K562 (cell line): Measurements from ENCODE around the gene CORO2A. TPM values are rescaled to one million over a fixed set of nuclear protein-coding genes. Genes with fewer than 3 reads are reported as not detected.

Experiments
- ATAC-seq: fragments of 200-7000 bp; cut with Tn5 transposase; 3 replicates; pipeline ENCODE4 v1.9.1; 2020; ENCODE audit warnings: moderate library complexity
- BruUV-seq: library from RNA; stranded (reverse); fragments of 400-500 nt; replicated peaks from 2 replicates; lab custom pipeline; 2021; lab: Mats Ljungman, UMichigan
- CTCF ChIA-PET: fragments of 300-600 bp; formaldehyde crosslinking; extraction: SDS; loops from one replicate; lab custom pipeline; 2021; ENCODE audit warnings: low intra/inter-chr PET ratio; lab: Yijun Ruan, JAX
- POLR2A ChIA-PET: fragments of 300-600, 350-650 bp; sonication (Branson Sonifier 250); formaldehyde crosslinking; extraction: SDS; loops from one replicate; lab custom pipeline; 2021; ENCODE audit warnings: antibody characterized with exemption, inconsistent platforms; lab: Yijun Ruan, JAX
- DNase-seq, 4 experiments: peaks; one replicate each; pipeline versions ENCODE4 v3.0.0 to v3.0.0-alpha.2; 2011 to 2018; ENCODE audit warnings: low spot score in 3 of 4, mixed read lengths in 3 of 4; ENCODE audit errors: extremely low read depth in 1 of 4
- FAIRE-seq: peaks from 2 replicates; lab custom pipeline; 2011; peaks lifted over from hg19 to GRCh38; lab: Jason Lieb, UNC
- H2AFZ ChIP-seq: 2 replicates; pipeline ENCODE4 v1.6.0; 2011; ENCODE audit warnings: low read depth, low read length, control low read depth, inconsistent platforms
- H3K27ac ChIP-seq: fragments of 200-600 bp; 3 replicates; pipeline ENCODE4 v1.8.0; 2011; ENCODE audit warnings: low read depth, mild to moderate bottlenecking, control low read depth, inconsistent platforms, low read length, moderate library complexity, mixed read lengths; ENCODE audit errors: extremely low read depth
- H3K27me3 ChIP-seq, 2 experiments: fragments of 300-600 bp in 1 of 2; 2 replicates in 1 of 2; 3 replicates in 1 of 2; pipeline versions ENCODE4 v1.6.0 to v1.8.0; 2011; ENCODE audit warnings: inconsistent platforms in 2 of 2, low read length in 2 of 2, mild to moderate bottlenecking in 1 of 2, mixed read lengths in 1 of 2, moderate library complexity in 1 of 2; ENCODE audit not compliant: control insufficient read depth in 2 of 2, insufficient read depth in 2 of 2
- H3K36me3 ChIP-seq: fragments of 300-600 bp; 3 replicates; pipeline ENCODE4 v1.8.0; 2011; ENCODE audit warnings: mild to moderate bottlenecking, low read length, inconsistent platforms; ENCODE audit not compliant: control insufficient read depth, insufficient read depth
- H3K4me1 ChIP-seq, 2 experiments: fragments of 200-600 bp in 1 of 2; replicated peaks in 1 of 2; 2 replicates in 1 of 2; 3 replicates in 1 of 2; pipeline versions ENCODE4 v1.5.1 to v1.8.0; 2011; ENCODE audit warnings: inconsistent platforms in 2 of 2, low read length in 2 of 2, mild to moderate bottlenecking in 1 of 2, mixed read lengths in 1 of 2, moderate library complexity in 1 of 2; ENCODE audit not compliant: control insufficient read depth in 2 of 2, insufficient read depth in 2 of 2
- H3K4me2 ChIP-seq: 2 replicates; pipeline ENCODE4 v1.6.1; 2011; ENCODE audit warnings: low read length, control low read depth, inconsistent platforms, mixed read lengths; ENCODE audit not compliant: insufficient read depth
- H3K4me3 ChIP-seq: fragments of 200-600 bp; sonication (generic), shearing (Covaris generic); 2 replicates; pipeline ENCODE4 v1.5.1; 2016; ENCODE audit warnings: control low read depth, inconsistent platforms
- H3K79me2 ChIP-seq: fragments of 200-600 bp; 3 replicates; pipeline ENCODE4 v1.8.0; 2011; ENCODE audit warnings: low read length, inconsistent platforms; ENCODE audit not compliant: control insufficient read depth, insufficient read depth
- H3K9ac ChIP-seq, 2 experiments: 2 replicates each; pipeline versions ENCODE4 v1.6.0 to v1.6.1; 2011; ENCODE audit warnings: low read depth in 2 of 2, low read length in 2 of 2, control low read depth in 1 of 2, inconsistent platforms in 1 of 2, mild to moderate bottlenecking in 1 of 2, mixed read lengths in 1 of 2; ENCODE audit not compliant: insufficient read depth in 1 of 2
- H3K9me1 ChIP-seq: one replicate; pipeline ENCODE4 v1.6.0; 2011; ENCODE audit warnings: inconsistent platforms, mild to moderate bottlenecking, low read length, moderate library complexity; ENCODE audit not compliant: control insufficient read depth, insufficient read depth
- H3K9me3 ChIP-seq: replicated peaks from 2 replicates; pipeline ENCODE4 v1.5.1; 2011; ENCODE audit warnings: low read depth, low read length, inconsistent platforms; ENCODE audit not compliant: control insufficient read depth, insufficient read depth
- H4K20me1 ChIP-seq: replicated peaks from 2 replicates; pipeline ENCODE4 v1.6.1; 2011; ENCODE audit warnings: low read length, inconsistent platforms, mixed read lengths; ENCODE audit not compliant: control insufficient read depth, insufficient read depth
- PKNOX1 ChIP-seq: fragments of 450-650 bp; IDR thresholded peaks from 2 replicates; pipeline ENCODE4 v1.6.1; 2016
- ZBTB7A ChIP-seq: IDR thresholded peaks from 2 replicates; pipeline ENCODE4 v1.6.1; 2011; ENCODE audit warnings: low read depth, mild to moderate bottlenecking, low read length, moderate library complexity, borderline replicate concordance; ENCODE audit not compliant: control insufficient read depth
- WGBS: fragments of 100-300 bp; shearing (Covaris generic); methylation state at CpG from one replicate; pipeline ENCODE4 v1.1.6; 2016; ENCODE audit warnings: low coverage, mixed read lengths; ENCODE audit not compliant: insufficient coverage; ENCODE audit errors: missing lambda C conversion rate; 5-methylcytosine and 5-hydroxymethylcytosine counted together
- in situ Hi-C: fragments of 300-500 bp; cut with MboI; formaldehyde crosslinking; loops from 4 replicates; pipeline ENCODE4 v1.15.0; 2018; ENCODE audit warnings: inconsistent platforms, mixed read lengths
- intact Hi-C: fragments of 100-400 bp; cut with micrococcal nuclease; formaldehyde crosslinking; loops from 2 replicates; pipeline ENCODE4 v1.14.2; 2022
- polyA plus RNA-seq, 8 experiments: library from polyadenylated mRNA; depleted of rRNA in 4 of 8; stranded (reverse) in 5 of 8; unstranded in 3 of 8; fragments of >200 nt; fragmentation: Nextera tagmentation in 2 of 8; fragmentation: Illumina TruSeq in 1 of 8; extraction: Ambion mirVana in 2 of 8; extraction: Trizol in 1 of 8; gene quantifications; 2 replicates each; pipeline versions ENCODE4 v1.2.1 to v1.2.3, GENCODE V29; 2011 to 2014; ENCODE audit warnings: inconsistent platforms in 1 of 8, missing spikeins in 1 of 8
- total RNA-seq, 7 experiments: library from RNA; depleted of rRNA in 6 of 7; stranded (reverse); fragments of >200 nt in 6 of 7; fragmentation: Illumina TruSeq in 2 of 7; extraction: Trizol in 2 of 7; gene quantifications; 2 replicates each; pipeline versions ENCODE4 v1.2.1 to v1.2.3, GENCODE V29; 2011 to 2021; ENCODE audit warnings: low replicate concordance in 1 of 7
- TF ChIP-seq, protein P1 (sequence below), 2 experiments: fragments of 250-450 bp in 1 of 2; fragments of 450-650 bp in 1 of 2; sonication (Bioruptor Pico) in 1 of 2; IDR thresholded peaks; 2 replicates each; pipeline versions ENCODE4 v1.6.1 to v1.8.0; 2016 to 2021; ENCODE audit warnings: mild to moderate bottlenecking in 2 of 2, moderate library complexity in 2 of 2, missing compliant biosample characterization in 1 of 2, missing genetic modification characterization in 1 of 2

CORO2A gene
- total and polyA plus RNA-seq, 9 of the 15 experiments (the other 6 are each of a cell fraction or from before 2014, with no cell fraction given): 9.5 to 26.6 (median 18.0) TPM

DNA sequence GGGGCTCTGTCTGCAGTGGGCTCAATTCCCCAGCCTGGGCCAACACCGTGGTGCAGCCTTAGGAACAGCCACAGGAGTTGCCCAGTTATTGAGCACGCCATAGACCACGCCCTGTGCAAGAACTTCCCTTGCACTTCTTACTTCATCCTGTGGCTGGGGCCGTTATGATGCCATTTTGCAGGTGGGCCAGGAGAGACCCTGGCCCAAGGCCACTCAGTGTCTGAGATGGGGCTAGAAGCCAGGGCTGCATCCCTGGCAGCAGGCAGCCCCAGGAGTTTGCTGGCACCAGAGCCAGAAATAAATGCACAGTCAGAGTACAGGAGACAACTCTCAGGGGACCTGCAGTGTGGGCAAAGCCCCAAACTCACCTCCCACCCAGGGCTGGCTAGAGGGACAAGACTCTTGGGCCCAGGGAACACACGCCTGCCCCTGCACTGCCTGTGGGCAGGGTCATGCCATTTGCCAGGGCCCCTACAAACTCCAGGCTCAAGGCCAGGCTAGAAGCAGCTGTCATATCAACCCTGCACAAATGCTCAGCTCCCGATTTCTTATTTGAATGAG is 6.7 kb downstream of the CORO2A start:
- no TSS peak for BruUV-seq
- H3K27ac ChIP-seq: no peak overlapping the region; the same call in 2 of the 3 replicates

More for the DNA sequence above, 6.7 kb downstream of the CORO2A start:
- Histone ChIP-seq H3K9ac (peak overlapping the region in 1 of 2 experiments; percentile 60; a peak in 1 of 4 replicates), H3K27me3 (no peaks in the 10 kb centered on the region), H3K36me3 (peaks cover 7% of the 10 kb centered on the region; the same call in 2 of the 3 replicates), H2AFZ (no peak overlapping the region), H3K9me3 (no peaks in the 10 kb centered on the region), H3K79me2 (peaks cover 80% of the 10 kb centered on the region), H3K9me1 (no peaks in the 10 kb centered on the region), H4K20me1 (no peaks in the 10 kb centered on the region), H3K4me3 (no peak overlapping the region), H3K4me2 (peak overlapping the region; percentile 64; the same call in 1 of the 2 replicates), H3K4me1 (peaks cover 42 to 64% of the 10 kb centered on the region in 2 experiments)
- no peak for DNase-seq
- POLR2A ChIA-PET: interaction anchor here (0.6 to 1.2 kb wide), 4 partner anchors 10 to 1945 kb away, joined by 3 to 6 read pairs (median 4); no protein-coding TSS in a partner anchor
- intact Hi-C loops: no loop called here
- in situ Hi-C loops: no loop called here
- CTCF ChIA-PET: no interaction called here
- TF ChIP-seq, protein P1, sequence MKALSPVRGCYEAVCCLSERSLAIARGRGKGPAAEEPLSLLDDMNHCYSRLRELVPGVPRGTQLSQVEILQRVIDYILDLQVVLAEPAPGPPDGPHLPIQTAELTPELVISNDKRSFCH (CRISPR knock-in tag; IDR thresholded peaks at IDR 0.05): no peak
- TF ChIP-seq, protein P1 (tag; IDR thresholded peaks at IDR 0.05): no peak
- TF ChIP-seq PKNOX1: 0 out of 2 replicates have a peak, but pooled peaks have one; percentile 10
- peak; percentile 20; the same call in 1 of the 2 replicates for TF ChIP-seq ZBTB7A
- FAIRE-seq: no peak
- WGBS: 59% methylated on average over 6 of the region's 6 CpGs
- 0 out of 3 replicates have a peak, but pooled peaks have one; percentile 5 for ATAC-seq
